Breast epithelium (tissue), 3 donors: Measurements from ENCODE around the gene TBCE.

ENCODE experiments used
- POLR2A ChIP-seq: fragments of 450-650 bp; IDR thresholded peaks from one replicate; pipeline ENCODE4 v1.6.1; 2016; ENCODE audit warnings: antibody characterized with exemption, mild to moderate bottlenecking, moderate library complexity
- TF ChIP-seq, protein P1 (sequence below), 3 donors: fragments of 450-650 bp; IDR thresholded peaks; one replicate each; pipeline ENCODE4 v1.5.1; 2016 to 2017; ENCODE audit warnings: antibody characterized with exemption in 3 of 3, mild to moderate bottlenecking in 3 of 3, moderate library complexity in 3 of 3

DNA sequence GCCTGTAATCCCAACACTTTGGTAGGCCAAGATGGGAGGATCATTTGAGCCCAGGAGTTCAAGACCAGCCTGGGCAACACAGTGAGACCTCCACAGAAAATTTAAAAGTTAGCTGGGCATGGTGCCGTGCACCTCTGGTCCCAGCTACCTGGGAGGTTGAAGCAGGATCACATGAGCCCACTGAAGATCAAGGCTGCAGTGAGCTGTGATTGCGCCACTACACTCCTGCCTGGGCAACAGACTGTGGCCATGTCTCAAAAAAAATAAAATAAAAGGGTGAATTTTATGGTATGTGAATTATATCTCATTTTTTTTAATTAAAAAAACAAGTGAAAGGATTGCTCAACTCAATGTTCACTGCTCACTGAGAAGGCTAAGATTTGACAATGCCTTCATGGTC is 48.0 kb upstream of the TBCE start:
- TF ChIP-seq, protein P1, sequence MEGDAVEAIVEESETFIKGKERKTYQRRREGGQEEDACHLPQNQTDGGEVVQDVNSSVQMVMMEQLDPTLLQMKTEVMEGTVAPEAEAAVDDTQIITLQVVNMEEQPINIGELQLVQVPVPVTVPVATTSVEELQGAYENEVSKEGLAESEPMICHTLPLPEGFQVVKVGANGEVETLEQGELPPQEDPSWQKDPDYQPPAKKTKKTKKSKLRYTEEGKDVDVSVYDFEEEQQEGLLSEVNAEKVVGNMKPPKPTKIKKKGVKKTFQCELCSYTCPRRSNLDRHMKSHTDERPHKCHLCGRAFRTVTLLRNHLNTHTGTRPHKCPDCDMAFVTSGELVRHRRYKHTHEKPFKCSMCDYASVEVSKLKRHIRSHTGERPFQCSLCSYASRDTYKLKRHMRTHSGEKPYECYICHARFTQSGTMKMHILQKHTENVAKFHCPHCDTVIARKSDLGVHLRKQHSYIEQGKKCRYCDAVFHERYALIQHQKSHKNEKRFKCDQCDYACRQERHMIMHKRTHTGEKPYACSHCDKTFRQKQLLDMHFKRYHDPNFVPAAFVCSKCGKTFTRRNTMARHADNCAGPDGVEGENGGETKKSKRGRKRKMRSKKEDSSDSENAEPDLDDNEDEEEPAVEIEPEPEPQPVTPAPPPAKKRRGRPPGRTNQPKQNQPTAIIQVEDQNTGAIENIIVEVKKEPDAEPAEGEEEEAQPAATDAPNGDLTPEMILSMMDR (IDR thresholded peaks at IDR 0.05), result no peak
- no peak for TF ChIP-seq POLR2A
